K562 (cell line): ENCODE results near the gene API5. TPM values are rescaled to one million over a fixed set of nuclear protein-coding genes. Genes with fewer than 3 reads are reported as not detected.
A peak's percentile ranks its signal among the peaks of the same experiment; 100 is the strongest.

Experiments
- AFF1 ChIP-seq, 2 experiments: fragments of 450-650 bp; IDR thresholded peaks; 2 replicates each; pipeline ENCODE4 v1.6.1; 2018; ENCODE audit warnings: mild to moderate bottlenecking in 2 of 2, low read depth in 1 of 2; ENCODE audit not compliant: partially characterized antibody in 2 of 2
- ARHGAP35 ChIP-seq: fragments of 450-650 bp; IDR thresholded peaks from 2 replicates; pipeline ENCODE4 v1.6.1; 2018; ENCODE audit not compliant: partially characterized antibody
- BRD9 ChIP-seq: fragments of 450-650 bp; IDR thresholded peaks from 2 replicates; pipeline ENCODE4 v1.6.1; 2018; ENCODE audit warnings: low read depth; ENCODE audit not compliant: partially characterized antibody
- BRF1 ChIP-seq: IDR thresholded peaks from 3 replicates; pipeline ENCODE4 v1.6.1; 2011; ENCODE audit warnings: borderline replicate concordance, mild to moderate bottlenecking; ENCODE audit not compliant: insufficient read length; ENCODE audit errors: extremely low read depth
- ELK1 ChIP-seq: sonication (generic); formaldehyde crosslinking; IDR thresholded peaks from 2 replicates; pipeline ENCODE4 v1.8.1; 2022; ENCODE audit warnings: missing genetic modification reagents
- ETV5 ChIP-seq: sonication (generic); formaldehyde crosslinking; IDR thresholded peaks from 2 replicates; pipeline ENCODE4 v1.4.0; 2020; ENCODE audit warnings: low read depth, mild to moderate bottlenecking, missing genetic modification reagents
- HINFP ChIP-seq: fragments of 450-650 bp; conservative IDR thresholded peaks from 2 replicates; pipeline ENCODE4 v1.6.1; 2016; ENCODE audit warnings: missing genetic modification characterization, low read depth, mild to moderate bottlenecking, control low read depth, missing compliant biosample characterization
- NCOA6 ChIP-seq: fragments of 450-650 bp; IDR thresholded peaks from 2 replicates; pipeline ENCODE4 v1.6.1; 2017; ENCODE audit warnings: mild to moderate bottlenecking
- RFX5 ChIP-seq: IDR thresholded peaks from 2 replicates; pipeline ENCODE4 v1.6.1; 2011; ENCODE audit warnings: low read depth, mild to moderate bottlenecking, improper control_type of control experiment, low read length
- SLC30A9 ChIP-seq: fragments of 250-450 bp; sonication (Bioruptor Pico); IDR thresholded peaks from 2 replicates; pipeline ENCODE4 v1.8.0; 2022; ENCODE audit warnings: mild to moderate bottlenecking, moderate library complexity
- SMC3 ChIP-seq: conservative IDR thresholded peaks from 2 replicates; pipeline ENCODE4 v1.6.1; 2011; ENCODE audit warnings: low read depth, low read length, improper control_type of control experiment; ENCODE audit not compliant: insufficient read depth
- SNIP1 ChIP-seq: fragments of 450-650 bp; IDR thresholded peaks from 2 replicates; pipeline ENCODE4 v1.7.1; 2017; ENCODE audit warnings: low read depth, mild to moderate bottlenecking
- SUPT5H ChIP-seq: fragments of 450-650 bp; IDR thresholded peaks from 2 replicates; pipeline ENCODE4 v1.6.1; 2016
- TAF7 ChIP-seq: fragments of 450-650 bp; IDR thresholded peaks from 2 replicates; pipeline ENCODE4 v1.6.1; 2016; ENCODE audit warnings: missing genetic modification characterization, missing compliant biosample characterization
- ZBTB7A ChIP-seq: IDR thresholded peaks from 2 replicates; pipeline ENCODE4 v1.6.1; 2011; ENCODE audit warnings: low read depth, mild to moderate bottlenecking, low read length, moderate library complexity, borderline replicate concordance; ENCODE audit not compliant: control insufficient read depth
- ZFP36 ChIP-seq: fragments of 150-350 bp; IDR thresholded peaks from 2 replicates; pipeline ENCODE4 v1.6.1; 2018; ENCODE audit warnings: low read length, low read depth; ENCODE audit not compliant: partially characterized antibody
- ZNF121 ChIP-seq: sonication (generic); formaldehyde crosslinking; conservative IDR thresholded peaks from 2 replicates; pipeline ENCODE4 v1.8.0; 2022; ENCODE audit warnings: missing genetic modification reagents
- ZNF184 ChIP-seq: sonication (generic); formaldehyde crosslinking; IDR thresholded peaks from 2 replicates; pipeline ENCODE4 v1.5.0; 2020; ENCODE audit warnings: missing genetic modification reagents
- ZNF316 ChIP-seq: fragments of 450-650 bp; IDR thresholded peaks from 2 replicates; pipeline ENCODE4 v1.6.1; 2016
- ZNF347 ChIP-seq: fragments of 450-650 bp; formaldehyde crosslinking; IDR thresholded peaks from 2 replicates; pipeline ENCODE4 v1.4.0; 2020; ENCODE audit warnings: low read depth, mild to moderate bottlenecking, moderate library complexity
- ZNF785 ChIP-seq: fragments of 250-450 bp; sonication (Bioruptor Pico); IDR thresholded peaks from 2 replicates; pipeline ENCODE4 v1.4.0; 2020; ENCODE audit warnings: mild to moderate bottlenecking
- polyA plus RNA-seq, 8 experiments: library from polyadenylated mRNA; depleted of rRNA in 4 of 8; stranded (reverse) in 5 of 8; unstranded in 3 of 8; fragments of >200 nt; fragmentation: Nextera tagmentation in 2 of 8; fragmentation: Illumina TruSeq in 1 of 8; extraction: Ambion mirVana in 2 of 8; extraction: Trizol in 1 of 8; gene quantifications; 2 replicates each; pipeline versions ENCODE4 v1.2.1 to v1.2.3, GENCODE V29; 2011 to 2014; ENCODE audit warnings: inconsistent platforms in 1 of 8, missing spikeins in 1 of 8
- total RNA-seq, 7 experiments: library from RNA; depleted of rRNA in 6 of 7; stranded (reverse); fragments of >200 nt in 6 of 7; fragmentation: Illumina TruSeq in 2 of 7; extraction: Trizol in 2 of 7; gene quantifications; 2 replicates each; pipeline versions ENCODE4 v1.2.1 to v1.2.3, GENCODE V29; 2011 to 2021; ENCODE audit warnings: low replicate concordance in 1 of 7
- TF ChIP-seq, protein P1 (sequence below): fragments of 250-450 bp; sonication (Bioruptor Pico); IDR thresholded peaks from 2 replicates; pipeline ENCODE4 v1.8.0; 2022; ENCODE audit warnings: moderate library complexity, mild to moderate bottlenecking, inconsistent platforms

Gene API5
- total and polyA plus RNA-seq, 9 of the 15 experiments (the other 6 are each of a cell fraction or from before 2014, with no cell fraction given), result 59.8 to 146 (median 123) TPM

GRCh38 chr11:43358801-43359421, 47.1 kb downstream of the API5 start, which contains the start of gene TTC17 (continued):
- TF ChIP-seq AFF1 (IDR thresholded peaks at IDR 0.05; ENCODE audit: low read depth in 1 of 2, partially characterized antibody in 2 of 2), result no peak
- TF ChIP-seq, protein P1, sequence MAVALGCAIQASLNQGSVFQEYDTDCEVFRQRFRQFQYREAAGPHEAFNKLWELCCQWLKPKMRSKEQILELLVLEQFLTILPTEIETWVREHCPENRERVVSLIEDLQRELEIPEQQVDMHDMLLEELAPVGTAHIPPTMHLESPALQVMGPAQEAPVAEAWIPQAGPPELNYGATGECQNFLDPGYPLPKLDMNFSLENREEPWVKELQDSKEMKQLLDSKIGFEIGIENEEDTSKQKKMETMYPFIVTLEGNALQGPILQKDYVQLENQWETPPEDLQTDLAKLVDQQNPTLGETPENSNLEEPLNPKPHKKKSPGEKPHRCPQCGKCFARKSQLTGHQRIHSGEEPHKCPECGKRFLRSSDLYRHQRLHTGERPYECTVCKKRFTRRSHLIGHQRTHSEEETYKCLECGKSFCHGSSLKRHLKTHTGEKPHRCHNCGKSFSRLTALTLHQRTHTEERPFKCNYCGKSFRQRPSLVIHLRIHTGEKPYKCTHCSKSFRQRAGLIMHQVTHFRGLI (CRISPR knock-in tag), result no peak
- no peak for TF ChIP-seq ZFP36
- peak; percentile 19; the same call in 1 of the 2 replicates for TF ChIP-seq ETV5
- TF ChIP-seq ZNF347 (CRISPR knock-in tag), result no peak
- TF ChIP-seq BRF1, result no peak
- TF ChIP-seq ZNF785 (CRISPR knock-in tag), result no peak
- TF ChIP-seq NCOA6, result no peak
- no peak for TF ChIP-seq ELK1 (CRISPR knock-in tag)
- no peak for TF ChIP-seq SLC30A9 (CRISPR knock-in tag)
- TF ChIP-seq HINFP (tag), result no peak
- no peak for TF ChIP-seq BRD9
- TF ChIP-seq SUPT5H, result peak; percentile 96
- TF ChIP-seq ARHGAP35, result no peak
- TF ChIP-seq TAF7 (tag), result peak; percentile 97
- no peak for TF ChIP-seq ZNF184 (CRISPR knock-in tag)
- TF ChIP-seq ZBTB7A, result peak; percentile 67; the same call in 1 of the 2 replicates
- no peak for TF ChIP-seq SNIP1
- TF ChIP-seq ZNF316, result no peak
- TF ChIP-seq RFX5, result no peak
- no peak for TF ChIP-seq ZNF121 (CRISPR knock-in tag)
- no peak for TF ChIP-seq SMC3
